T-cell (primary cell): ENCODE data around the gene TMEM132E. TPM values are rescaled to one million over a fixed set of nuclear protein-coding genes. Genes with fewer than 3 reads are reported as not detected.

Source experiments
- ATAC-seq, 4 experiments: fragments of 200-7000 bp in 3 of 4; fragments of 150-1000 bp in 1 of 4; cut with Tn5 transposase; replicated peaks in 1 of 4; 1 replicate in 3 of 4; 2 replicates in 1 of 4; pipeline ENCODE4 v1.10.0; 2021; ENCODE audit warnings: moderate library complexity in 3 of 4, mild to moderate bottlenecking in 2 of 4, moderate number of reproducible peaks in 1 of 4
- CTCF ChIA-PET, 2 donors: fragments of 300-600 bp; sonication (Branson Sonifier 250); formaldehyde crosslinking; loops; one replicate each; lab custom pipeline; 2022; ENCODE audit warnings: antibody characterized with exemption in 2 of 2; lab: Charles Lee
- POLR2A ChIA-PET, 2 donors: fragments of 300-600 bp; sonication (Branson Sonifier 250); formaldehyde crosslinking; loops; one replicate each; lab custom pipeline; 2022; ENCODE audit warnings: antibody characterized with exemption in 2 of 2; lab: Charles Lee
- DNase-seq, 35 experiments: peaks; one replicate each; pipeline versions ENCODE4 v3.0.0 to v3.0.0-alpha.2; 2013 to 2023
- H3K27ac ChIP-seq: one replicate; pipeline ENCODE4 v1.5.1; 2013; ENCODE audit warnings: low read length
- H3K27me3 ChIP-seq, 2 experiments: replicated peaks in 1 of 2; 1 replicate in 1 of 2; 2 replicates in 1 of 2; pipeline versions ENCODE4 v1.6.1 to v1.7.0; 2013; ENCODE audit warnings: low read length in 1 of 2, mixed read lengths in 1 of 2; ENCODE audit not compliant: control insufficient read depth in 2 of 2, insufficient read depth in 2 of 2; ENCODE audit errors: extremely low read depth in 1 of 2
- H3K36me3 ChIP-seq, 2 donors: 1 replicate in 1 of 2; 2 replicates in 1 of 2; pipeline versions ENCODE4 v1.6.1 to v1.7.0; 2013; ENCODE audit warnings: low read length in 1 of 2; ENCODE audit not compliant: control insufficient read depth in 2 of 2, insufficient read depth in 1 of 2; ENCODE audit errors: extremely low read depth in 1 of 2
- H3K4me1 ChIP-seq, 2 experiments: 1 replicate in 1 of 2; 2 replicates in 1 of 2; pipeline versions ENCODE4 v1.6.1 to v1.7.0; 2013; ENCODE audit warnings: low read length in 2 of 2, mixed read lengths in 1 of 2; ENCODE audit not compliant: insufficient read depth in 2 of 2, control insufficient read depth in 1 of 2; ENCODE audit errors: extremely low read depth in 1 of 2
- H3K4me3 ChIP-seq, 2 donors: 1 replicate in 1 of 2; 2 replicates in 1 of 2; pipeline versions ENCODE4 v1.5.1 to v1.7.0; 2013; ENCODE audit warnings: mild to moderate bottlenecking in 2 of 2, low read length in 1 of 2, moderate library complexity in 1 of 2; ENCODE audit not compliant: control insufficient read depth in 1 of 2; ENCODE audit errors: extremely low read depth in 1 of 2
- H3K9me3 ChIP-seq: 2 replicates; pipeline ENCODE4 v1.7.0; 2013
- H3K27ac Mint-ChIP-seq, 2 donors: one replicate each; pipeline ENCODE4 v1.8.0; 2020 to 2021; ENCODE audit warnings: mild to moderate bottlenecking in 2 of 2, mixed read lengths in 2 of 2
- H3K27me3 Mint-ChIP-seq, 2 donors: one replicate each; pipeline ENCODE4 v1.8.0; 2021 to 2022; ENCODE audit warnings: mixed read lengths in 2 of 2
- H3K36me3 Mint-ChIP-seq: one replicate; pipeline ENCODE4 v1.8.0; 2021; ENCODE audit warnings: mixed read lengths
- H3K4me1 Mint-ChIP-seq, 3 donors: one replicate each; pipeline ENCODE4 v1.8.0; 2020 to 2022; ENCODE audit warnings: mixed read lengths in 3 of 3, mild to moderate bottlenecking in 1 of 3
- H3K4me3 Mint-ChIP-seq, 3 donors: one replicate each; pipeline ENCODE4 v1.8.0; 2020 to 2022; ENCODE audit warnings: mild to moderate bottlenecking in 3 of 3, mixed read lengths in 3 of 3, moderate library complexity in 3 of 3
- H3K9me3 Mint-ChIP-seq, 3 donors: one replicate each; pipeline ENCODE4 v1.8.0; 2020 to 2022; ENCODE audit warnings: mixed read lengths in 3 of 3
- whole genome bisulfite sequencing: methylation state at CpG from one replicate; pipeline ENCODE4 v1.1.5; 2013; ENCODE audit warnings: missing lambda C conversion rate; ENCODE audit not compliant: insufficient coverage; 5-methylcytosine and 5-hydroxymethylcytosine counted together
- total RNA-seq, 35 experiments: library from RNA in 6 of 35; stranded (reverse) in 6 of 35; fragments of 120-200 nt in 1 of 35; gene quantifications; one replicate each; pipeline versions ENCODE4 v1.2.1 to v1.2.4 and lab custom pipeline; 2013 to 2026

The TMEM132E gene
- total RNA-seq, 5 donors from 2014 or later (not counting 1 experiment from before 2014, with no cell fraction given): 0.09 to 0.47 (median 0.32) TPM; not detected in 1

DNA sequence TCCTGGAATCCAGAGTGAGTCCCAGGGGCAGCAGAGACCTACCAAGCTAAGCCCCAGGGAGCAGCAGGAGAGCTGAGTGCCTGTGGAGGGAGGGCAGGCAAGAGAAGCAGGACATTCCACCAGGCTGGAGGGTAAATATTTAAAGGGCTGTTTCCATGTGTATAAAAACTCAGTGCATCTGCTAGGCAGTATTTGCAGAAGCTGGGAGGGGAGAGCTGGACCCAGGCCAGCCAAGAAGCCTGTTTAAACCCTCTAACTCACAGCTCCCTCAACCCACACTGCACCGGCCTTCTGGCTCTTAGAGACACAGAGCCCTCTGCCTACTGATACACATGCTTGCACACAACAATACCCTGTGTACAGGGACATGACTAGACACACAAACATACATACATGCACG lies 22.5 kb upstream of the TMEM132E start:
- no peak overlapping the region for H3K4me3 Mint-ChIP-seq
- Histone ChIP-seq H3K4me1 (no peaks in the 10 kb centered on the region), H3K27me3 (peaks cover 0 to 39% of the 10 kb centered on the region in 2 experiments), H3K9me3 (no peaks in the 10 kb centered on the region), H3K27ac (no peak overlapping the region), H3K36me3 (no peaks in the 10 kb centered on the region), H3K4me3 (no peak overlapping the region)
- H3K27ac Mint-ChIP-seq: no peak overlapping the region
- 84% methylated on average over 2 of the region's 2 CpGs for WGBS
- no peak for ATAC-seq
- peaks cover 20 to 22% of the 10 kb centered on the region in 2 donors for H3K27me3 Mint-ChIP-seq
- no peaks in the 10 kb centered on the region for H3K36me3 Mint-ChIP-seq
- POLR2A ChIA-PET: no interaction called here
- DNase-seq: no peak
- H3K9me3 Mint-ChIP-seq: no peaks in the 10 kb centered on the region
- CTCF ChIA-PET: interaction anchor here in 1 of 2 donors (0.6 kb wide), 1 partner anchor 25 kb away, joined by 3 read pairs; no protein-coding TSS in a partner anchor
- no peaks in the 10 kb centered on the region for H3K4me1 Mint-ChIP-seq

GRCh38 chr17:34561328-34561727 lies 18.1 kb upstream of the TMEM132E start:
- Histone ChIP-seq H3K27me3 (peaks cover 0 to 31% of the 10 kb centered on the region in 2 experiments), H3K9me3 (no peaks in the 10 kb centered on the region), H3K36me3 (no peaks in the 10 kb centered on the region), H3K4me1 (no peaks in the 10 kb centered on the region), H3K27ac (no peak overlapping the region), H3K4me3 (no peak overlapping the region)
- Mint-ChIP-seq H3K27ac (no peak overlapping the region), H3K36me3 (no peaks in the 10 kb centered on the region), H3K4me3 (no peak overlapping the region), H3K27me3 (peaks cover 14 to 15% of the 10 kb centered on the region in 2 donors), H3K9me3 (no peaks in the 10 kb centered on the region), H3K4me1 (no peaks in the 10 kb centered on the region)
- DNase-seq: no peak
- POLR2A ChIA-PET: no interaction called here
- 91% methylated on average over 1 of the region's 2 CpGs for WGBS
- ATAC-seq: no peak
- CTCF ChIA-PET: no interaction called here

DNA sequence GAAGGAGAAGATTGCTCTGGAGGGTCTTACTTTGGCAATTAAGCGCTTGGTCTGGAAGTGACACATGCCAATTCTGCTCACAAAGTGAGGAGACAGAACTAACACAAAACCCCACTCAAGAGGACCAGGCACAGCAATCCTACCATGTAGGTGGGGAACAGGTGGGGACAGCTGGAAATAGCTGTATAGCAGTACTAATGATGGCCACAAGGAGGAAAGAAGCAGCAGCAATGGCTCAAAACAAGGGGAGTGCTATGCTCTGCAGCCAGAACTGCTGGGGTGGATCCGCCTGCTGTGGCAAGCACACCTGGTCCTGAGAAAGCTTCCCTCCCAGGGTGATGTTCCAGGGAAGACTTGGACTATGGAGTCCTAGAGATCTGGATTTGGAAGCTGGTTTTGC lies 17.0 kb upstream of the TMEM132E start:
- H3K4me3 Mint-ChIP-seq: no peak overlapping the region
- Histone ChIP-seq H3K36me3 (no peaks in the 10 kb centered on the region), H3K4me1 (no peaks in the 10 kb centered on the region), H3K9me3 (no peaks in the 10 kb centered on the region), H3K4me3 (no peak overlapping the region), H3K27me3 (peaks cover 0 to 27% of the 10 kb centered on the region in 2 experiments), H3K27ac (no peak overlapping the region)
- H3K4me1 Mint-ChIP-seq: no peaks in the 10 kb centered on the region
- peak in 1 of 35 experiments; percentile 45 for DNase-seq
- ChIA-PET CTCF (no interaction called here), POLR2A (no interaction called here)
- H3K36me3 Mint-ChIP-seq: no peaks in the 10 kb centered on the region
- H3K27ac Mint-ChIP-seq: no peak overlapping the region
- peak in 3 of 4 experiments; percentile 43 to 56 (median 50) for ATAC-seq
- H3K9me3 Mint-ChIP-seq: no peaks in the 10 kb centered on the region
- H3K27me3 Mint-ChIP-seq: peaks cover 14 to 15% of the 10 kb centered on the region in 2 donors
- WGBS: no CpG with 5 or more reads among the region's 2 CpGs

DNA sequence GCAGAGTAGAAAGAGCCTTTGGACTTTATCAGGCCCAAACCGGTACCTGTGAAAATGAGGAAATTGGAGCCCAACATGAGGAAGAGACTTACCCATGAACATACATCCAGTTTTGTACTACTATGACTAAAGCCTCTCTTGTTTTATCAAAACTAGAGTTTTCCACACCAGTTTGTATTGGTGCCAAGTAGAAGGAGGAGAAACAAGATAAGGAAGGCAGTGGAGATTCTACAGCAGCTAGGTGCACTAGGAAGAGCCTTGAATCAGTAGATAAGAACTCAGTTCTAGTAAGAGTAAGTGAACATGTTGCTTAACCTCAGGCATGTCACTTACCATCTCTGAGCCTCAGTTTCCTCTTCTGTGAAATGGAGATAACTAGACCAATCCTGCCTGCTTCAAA lies 13.7 kb upstream of the TMEM132E start:
- Histone ChIP-seq H3K4me1 (no peaks in the 10 kb centered on the region), H3K36me3 (no peaks in the 10 kb centered on the region), H3K27ac (no peak overlapping the region), H3K27me3 (peaks cover 0 to 42% of the 10 kb centered on the region in 2 experiments), H3K4me3 (no peak overlapping the region), H3K9me3 (no peaks in the 10 kb centered on the region)
- H3K4me3 Mint-ChIP-seq: no peak overlapping the region
- H3K27ac Mint-ChIP-seq: no peak overlapping the region
- no peaks in the 10 kb centered on the region for H3K9me3 Mint-ChIP-seq
- no CpG with 5 or more reads among the region's 1 CpG for WGBS
- DNase-seq (no peak), ATAC-seq (no peak)
- H3K36me3 Mint-ChIP-seq: no peaks in the 10 kb centered on the region
- H3K27me3 Mint-ChIP-seq: peaks cover 19% of the 10 kb centered on the region in 2 donors
- H3K4me1 Mint-ChIP-seq: no peaks in the 10 kb centered on the region
- ChIA-PET POLR2A (no interaction called here), CTCF (no interaction called here)

DNA sequence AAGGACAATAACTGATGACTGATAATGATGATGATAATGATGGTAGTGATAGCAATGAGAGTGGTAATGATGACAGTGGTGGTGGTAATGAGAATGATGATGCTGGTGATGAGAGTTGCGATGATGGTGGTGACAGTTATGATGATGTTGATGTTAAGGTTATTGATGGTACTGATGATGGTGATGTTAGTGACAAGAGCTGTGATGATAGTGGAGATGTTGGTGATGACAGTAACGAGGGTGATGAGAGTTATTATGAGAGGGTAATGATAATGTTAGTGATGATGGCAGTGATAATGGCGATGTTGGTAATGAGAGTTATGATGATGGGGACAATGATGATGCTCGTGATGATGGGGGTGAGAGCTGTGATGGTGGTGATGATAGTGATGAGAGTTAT lies 13.2 kb upstream of the TMEM132E start:
- ATAC-seq (no peak), DNase-seq (no peak)
- Mint-ChIP-seq H3K4me3 (no peak overlapping the region), H3K27me3 (peaks cover 20% of the 10 kb centered on the region in 2 donors), H3K27ac (no peak overlapping the region), H3K9me3 (no peaks in the 10 kb centered on the region), H3K4me1 (no peaks in the 10 kb centered on the region), H3K36me3 (no peaks in the 10 kb centered on the region)
- POLR2A ChIA-PET: no interaction called here
- Histone ChIP-seq H3K4me3 (no peak overlapping the region), H3K36me3 (no peaks in the 10 kb centered on the region), H3K4me1 (no peaks in the 10 kb centered on the region), H3K9me3 (no peaks in the 10 kb centered on the region), H3K27ac (no peak overlapping the region), H3K27me3 (peaks cover 0 to 47% of the 10 kb centered on the region in 2 experiments)
- CTCF ChIA-PET: no interaction called here
- WGBS: 77% methylated on average over 4 of the region's 4 CpGs

DNA sequence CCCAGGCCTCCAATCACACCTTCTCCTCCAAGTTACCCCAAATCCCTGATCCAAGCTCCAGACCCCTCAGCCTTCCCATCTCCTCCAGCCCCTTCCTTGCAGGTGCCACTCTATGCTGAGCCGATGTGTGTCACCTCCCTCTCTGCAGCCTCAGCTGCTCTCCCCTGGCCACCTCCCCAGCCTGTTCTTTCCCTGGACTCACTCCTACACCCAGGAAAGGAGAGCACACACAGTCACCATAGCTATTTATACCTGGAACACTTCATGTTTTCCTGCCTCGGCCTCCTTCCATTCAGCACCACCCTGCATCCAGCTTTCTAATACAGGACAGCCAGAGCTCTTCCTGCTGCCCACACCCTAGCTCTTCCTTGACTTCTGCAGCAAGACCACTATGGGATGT lies 12.5 kb upstream of the TMEM132E start:
- H3K27me3 ChIP-seq: peaks cover 0 to 54% of the 10 kb centered on the region in 2 experiments
- H3K4me1 ChIP-seq: no peaks in the 10 kb centered on the region
- Mint-ChIP-seq H3K9me3 (no peaks in the 10 kb centered on the region), H3K27me3 (peaks cover 20 to 21% of the 10 kb centered on the region in 2 donors), H3K36me3 (no peaks in the 10 kb centered on the region), H3K27ac (no peak overlapping the region), H3K4me3 (no peak overlapping the region), H3K4me1 (no peaks in the 10 kb centered on the region)
- H3K4me3 ChIP-seq: no peak overlapping the region
- WGBS: 61% methylated on average over 2 of the region's 2 CpGs
- H3K27ac ChIP-seq: no peak overlapping the region
- H3K36me3 ChIP-seq: no peaks in the 10 kb centered on the region
- DNase-seq: no peak
- ChIA-PET POLR2A (interaction anchor here in 1 of 2 donors (0.6 kb wide), 1 partner anchor 13 kb away, joined by 7 read pairs; no protein-coding TSS in a partner anchor), CTCF (interaction anchor here in 1 of 2 donors (1.3 kb wide), 1 partner anchor 553 kb away, joined by 3 read pairs; the partner anchor contains the start of gene RAD51D)
- H3K9me3 ChIP-seq: no peaks in the 10 kb centered on the region
- ATAC-seq: no peak
